Measurements from ENCODE around the gene ANTXR2.

DNA sequence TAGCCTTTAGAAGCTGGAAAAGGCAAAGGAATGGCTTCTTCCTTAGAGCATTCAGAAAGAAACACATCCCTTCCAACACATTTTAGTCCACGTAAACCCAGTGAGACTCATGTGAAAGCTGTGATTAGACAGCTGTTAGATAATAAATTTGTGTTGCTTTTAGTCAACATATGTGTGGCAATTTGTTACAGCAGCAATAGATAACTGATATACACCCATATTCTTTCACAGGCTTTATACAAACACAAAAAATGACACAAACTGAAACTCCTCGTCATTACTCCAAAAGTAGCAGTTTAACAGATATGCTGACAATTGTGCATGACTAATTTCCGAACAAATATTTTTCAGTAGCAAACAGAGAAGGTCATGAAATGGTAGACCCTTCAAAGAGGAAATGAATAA, 65.3 kb downstream of the ANTXR2 start:
- TF ChIP-seq, protein P1, sequence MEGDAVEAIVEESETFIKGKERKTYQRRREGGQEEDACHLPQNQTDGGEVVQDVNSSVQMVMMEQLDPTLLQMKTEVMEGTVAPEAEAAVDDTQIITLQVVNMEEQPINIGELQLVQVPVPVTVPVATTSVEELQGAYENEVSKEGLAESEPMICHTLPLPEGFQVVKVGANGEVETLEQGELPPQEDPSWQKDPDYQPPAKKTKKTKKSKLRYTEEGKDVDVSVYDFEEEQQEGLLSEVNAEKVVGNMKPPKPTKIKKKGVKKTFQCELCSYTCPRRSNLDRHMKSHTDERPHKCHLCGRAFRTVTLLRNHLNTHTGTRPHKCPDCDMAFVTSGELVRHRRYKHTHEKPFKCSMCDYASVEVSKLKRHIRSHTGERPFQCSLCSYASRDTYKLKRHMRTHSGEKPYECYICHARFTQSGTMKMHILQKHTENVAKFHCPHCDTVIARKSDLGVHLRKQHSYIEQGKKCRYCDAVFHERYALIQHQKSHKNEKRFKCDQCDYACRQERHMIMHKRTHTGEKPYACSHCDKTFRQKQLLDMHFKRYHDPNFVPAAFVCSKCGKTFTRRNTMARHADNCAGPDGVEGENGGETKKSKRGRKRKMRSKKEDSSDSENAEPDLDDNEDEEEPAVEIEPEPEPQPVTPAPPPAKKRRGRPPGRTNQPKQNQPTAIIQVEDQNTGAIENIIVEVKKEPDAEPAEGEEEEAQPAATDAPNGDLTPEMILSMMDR (IDR thresholded peaks at IDR 0.05), result no peak
- TF ChIP-seq POLR2A (IDR thresholded peaks at IDR 0.05), result no peak

Measured in right lobe of liver (tissue), 4 donors.